ENCODE results near the gene LCE4A.
"Not testable (repeated sequence)": the region's sequence is repeated elsewhere in the genome, so short reads cannot be mapped to it uniquely, and the experiment has no call there.

GRCh38 chr1:152674983-152675382 is 33.0 kb upstream of the LCE4A start, which contains the start of gene LCE2C:
- TF ChIP-seq, protein P1, sequence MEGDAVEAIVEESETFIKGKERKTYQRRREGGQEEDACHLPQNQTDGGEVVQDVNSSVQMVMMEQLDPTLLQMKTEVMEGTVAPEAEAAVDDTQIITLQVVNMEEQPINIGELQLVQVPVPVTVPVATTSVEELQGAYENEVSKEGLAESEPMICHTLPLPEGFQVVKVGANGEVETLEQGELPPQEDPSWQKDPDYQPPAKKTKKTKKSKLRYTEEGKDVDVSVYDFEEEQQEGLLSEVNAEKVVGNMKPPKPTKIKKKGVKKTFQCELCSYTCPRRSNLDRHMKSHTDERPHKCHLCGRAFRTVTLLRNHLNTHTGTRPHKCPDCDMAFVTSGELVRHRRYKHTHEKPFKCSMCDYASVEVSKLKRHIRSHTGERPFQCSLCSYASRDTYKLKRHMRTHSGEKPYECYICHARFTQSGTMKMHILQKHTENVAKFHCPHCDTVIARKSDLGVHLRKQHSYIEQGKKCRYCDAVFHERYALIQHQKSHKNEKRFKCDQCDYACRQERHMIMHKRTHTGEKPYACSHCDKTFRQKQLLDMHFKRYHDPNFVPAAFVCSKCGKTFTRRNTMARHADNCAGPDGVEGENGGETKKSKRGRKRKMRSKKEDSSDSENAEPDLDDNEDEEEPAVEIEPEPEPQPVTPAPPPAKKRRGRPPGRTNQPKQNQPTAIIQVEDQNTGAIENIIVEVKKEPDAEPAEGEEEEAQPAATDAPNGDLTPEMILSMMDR (IDR thresholded peaks at IDR 0.05 in 4 of 5, conservative IDR thresholded peaks at IDR 0.05 in 1 of 5) = not testable (repeated sequence)
- TF ChIP-seq POLR2A (IDR thresholded peaks at IDR 0.05) = not testable (repeated sequence)
